Esophagus squamous epithelium (tissue), 4 donors: ENCODE data around the gene TRIM29.

Source experiments
- POLR2A ChIP-seq, 4 donors: fragments of 450-650 bp; IDR thresholded peaks; one replicate each; pipeline ENCODE4 v1.6.1; 2017; ENCODE audit warnings: antibody characterized with exemption in 4 of 4, mild to moderate bottlenecking in 4 of 4, moderate library complexity in 3 of 4
- TF ChIP-seq, protein P1 (sequence below), 6 experiments: fragments of 450-650 bp in 4 of 6; fragments of 200-600 bp in 2 of 6; sonication (generic) in 2 of 6; IDR thresholded peaks; one replicate each; pipeline ENCODE4 v1.5.1; 2016 to 2019; ENCODE audit warnings: antibody characterized with exemption in 6 of 6, mild to moderate bottlenecking in 4 of 6, moderate library complexity in 4 of 6

DNA sequence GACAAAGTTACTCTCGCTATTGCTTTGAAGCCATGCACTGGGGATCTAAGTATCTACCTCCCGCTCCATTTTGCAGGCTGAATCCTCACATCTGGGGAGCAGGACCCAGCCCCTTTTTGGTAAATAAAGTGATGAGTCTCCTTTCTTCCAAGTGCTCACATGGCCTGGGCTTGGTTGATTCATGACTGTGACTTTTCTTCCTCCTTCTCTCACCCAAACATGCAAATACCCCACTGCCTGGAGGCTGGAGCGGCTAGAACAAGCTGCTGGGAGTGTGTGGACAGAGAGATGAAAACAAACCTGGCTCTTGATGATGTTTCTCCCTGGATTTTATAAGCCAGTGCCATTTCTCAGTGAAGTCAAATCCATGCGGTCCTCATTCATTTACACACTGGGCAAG lies 72.7 kb downstream of the TRIM29 start:
- TF ChIP-seq POLR2A (IDR thresholded peaks at IDR 0.05) = no peak
- TF ChIP-seq, protein P1, sequence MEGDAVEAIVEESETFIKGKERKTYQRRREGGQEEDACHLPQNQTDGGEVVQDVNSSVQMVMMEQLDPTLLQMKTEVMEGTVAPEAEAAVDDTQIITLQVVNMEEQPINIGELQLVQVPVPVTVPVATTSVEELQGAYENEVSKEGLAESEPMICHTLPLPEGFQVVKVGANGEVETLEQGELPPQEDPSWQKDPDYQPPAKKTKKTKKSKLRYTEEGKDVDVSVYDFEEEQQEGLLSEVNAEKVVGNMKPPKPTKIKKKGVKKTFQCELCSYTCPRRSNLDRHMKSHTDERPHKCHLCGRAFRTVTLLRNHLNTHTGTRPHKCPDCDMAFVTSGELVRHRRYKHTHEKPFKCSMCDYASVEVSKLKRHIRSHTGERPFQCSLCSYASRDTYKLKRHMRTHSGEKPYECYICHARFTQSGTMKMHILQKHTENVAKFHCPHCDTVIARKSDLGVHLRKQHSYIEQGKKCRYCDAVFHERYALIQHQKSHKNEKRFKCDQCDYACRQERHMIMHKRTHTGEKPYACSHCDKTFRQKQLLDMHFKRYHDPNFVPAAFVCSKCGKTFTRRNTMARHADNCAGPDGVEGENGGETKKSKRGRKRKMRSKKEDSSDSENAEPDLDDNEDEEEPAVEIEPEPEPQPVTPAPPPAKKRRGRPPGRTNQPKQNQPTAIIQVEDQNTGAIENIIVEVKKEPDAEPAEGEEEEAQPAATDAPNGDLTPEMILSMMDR (IDR thresholded peaks at IDR 0.05) = no peak
